Activated CD8-positive, alpha-beta memory T cell treated with anti-CD3 and anti-CD28 coated beads, Interleukin-2, amount 10 ng/mL, durations not matched to agents 7 days and 5 days (primary cell): Measurements from ENCODE around the gene TMED10. TPM values are rescaled to one million over a fixed set of nuclear protein-coding genes. Genes with fewer than 3 reads are reported as not detected.

Experiments used
- ATAC-seq: fragments of 150-1000 bp; cut with Tn5 transposase; one replicate; pipeline ENCODE4 v1.10.0; 2021; ENCODE audit warnings: moderate library complexity
- CTCF ChIA-PET: fragments of 350-600 bp; sonication (Branson Sonifier 250); formaldehyde crosslinking; loops from one replicate; lab custom pipeline; 2021; ENCODE audit warnings: antibody characterized with exemption; lab: Charles Lee
- DNase-seq: peaks from one replicate; pipeline ENCODE4 v3.0.0-alpha.2; 2020
- H3K27ac Mint-ChIP-seq: one replicate; pipeline ENCODE4 v1.8.0; 2021; ENCODE audit warnings: mild to moderate bottlenecking, mixed read lengths
- H3K27me3 Mint-ChIP-seq: one replicate; pipeline ENCODE4 v1.8.0; 2021; ENCODE audit warnings: mixed read lengths
- H3K36me3 Mint-ChIP-seq: one replicate; pipeline ENCODE4 v1.8.0; 2021; ENCODE audit warnings: mild to moderate bottlenecking, mixed read lengths
- H3K4me1 Mint-ChIP-seq: one replicate; pipeline ENCODE4 v1.8.0; 2021; ENCODE audit warnings: mixed read lengths
- H3K4me3 Mint-ChIP-seq: one replicate; pipeline ENCODE4 v1.8.0; 2021; ENCODE audit warnings: mild to moderate bottlenecking, moderate library complexity, mixed read lengths
- H3K9me3 Mint-ChIP-seq: one replicate; pipeline ENCODE4 v1.8.0; 2022; ENCODE audit warnings: low read depth, mixed read lengths
- total RNA-seq, 2 experiments: library from RNA; stranded (reverse); gene quantifications; one replicate each; pipeline ENCODE4 v1.2.3, GENCODE V29; 2021

TMED10 gene
- total RNA-seq, 2 experiments from 2014 or later: 129 to 166 TPM

DNA sequence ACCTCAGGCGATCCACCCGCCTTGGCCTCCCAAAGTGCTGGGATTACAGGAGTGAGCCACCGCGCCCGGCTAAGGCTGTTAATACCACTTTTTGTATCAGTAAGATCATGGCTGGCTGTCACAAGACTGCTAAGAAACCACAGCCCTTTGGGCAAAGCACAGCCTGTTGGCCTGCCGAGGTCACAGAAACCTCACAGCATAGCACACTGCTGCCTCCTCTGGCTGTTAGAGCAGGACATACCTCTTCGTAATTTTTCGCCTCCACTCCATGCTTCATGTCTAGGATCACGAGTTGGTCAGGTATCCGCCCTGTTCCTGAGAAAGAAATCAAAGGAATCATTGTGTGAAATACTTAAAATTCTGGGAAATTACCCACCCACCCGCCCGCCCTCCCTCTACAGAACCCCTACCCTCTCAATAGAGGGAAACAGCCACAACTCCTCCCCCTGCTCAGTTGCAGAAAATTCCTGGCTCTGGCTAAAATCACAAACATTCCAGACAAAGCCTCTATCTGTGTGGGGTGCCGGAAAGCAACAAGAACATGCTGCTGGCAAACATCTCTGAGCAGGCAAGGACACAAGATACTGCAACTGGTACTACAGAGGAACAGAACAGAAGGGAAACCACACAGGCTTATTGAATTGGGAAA lies 28.9 kb downstream of the TMED10 start:
- CTCF ChIA-PET: interaction anchor here (0.7 to 0.8 kb wide), 3 partner anchors 70 to 263 kb away, joined by 3 to 4 read pairs (median 4); no protein-coding TSS in a partner anchor

DNA sequence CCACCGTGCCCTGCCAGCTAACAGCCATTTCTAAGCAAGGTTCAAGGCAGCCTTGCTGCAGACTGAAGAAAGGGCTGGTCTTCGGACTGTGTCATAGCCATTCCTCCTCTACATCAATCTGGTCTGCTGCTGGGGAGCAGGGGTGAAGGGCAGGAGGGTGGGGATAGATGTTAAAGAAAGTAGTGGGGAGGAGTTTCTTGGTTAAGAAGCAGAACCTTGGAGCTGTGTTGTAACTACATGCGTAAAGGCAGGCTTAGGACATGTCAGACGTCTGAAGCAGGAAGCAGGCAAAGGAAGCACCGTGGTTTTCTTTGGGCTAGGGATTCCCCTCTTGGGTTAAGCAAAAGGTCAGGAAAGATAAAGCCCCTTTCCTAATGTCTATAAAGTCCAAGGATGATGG lies 31.5 kb downstream of the TMED10 start:
- Mint-ChIP-seq H3K27ac (no peak overlapping the region), H3K27me3 (no peaks in the 10 kb centered on the region), H3K4me1 (peaks cover 49% of the 10 kb centered on the region), H3K36me3 (peaks cover 28% of the 10 kb centered on the region), H3K9me3 (no peaks in the 10 kb centered on the region), H3K4me3 (no peak overlapping the region)
- CTCF ChIA-PET: interaction anchor here (0.7 to 3.6 kb wide), 4 partner anchors 13 to 344 kb away, joined by 4 to 23 read pairs (median 4); no protein-coding TSS in a partner anchor
- no peak for ATAC-seq
- DNase-seq: no peak

More for the DNA sequence above, 28.9 kb downstream of the TMED10 start:
- no peaks in the 10 kb centered on the region for H3K27me3 Mint-ChIP-seq
- H3K4me3 Mint-ChIP-seq: no peak overlapping the region
- H3K9me3 Mint-ChIP-seq: no peaks in the 10 kb centered on the region
- H3K36me3 Mint-ChIP-seq: peaks cover 40% of the 10 kb centered on the region
- H3K4me1 Mint-ChIP-seq: peaks cover 37% of the 10 kb centered on the region
- no peak overlapping the region for H3K27ac Mint-ChIP-seq
- no peak for DNase-seq
- ATAC-seq: peak; percentile 30

DNA sequence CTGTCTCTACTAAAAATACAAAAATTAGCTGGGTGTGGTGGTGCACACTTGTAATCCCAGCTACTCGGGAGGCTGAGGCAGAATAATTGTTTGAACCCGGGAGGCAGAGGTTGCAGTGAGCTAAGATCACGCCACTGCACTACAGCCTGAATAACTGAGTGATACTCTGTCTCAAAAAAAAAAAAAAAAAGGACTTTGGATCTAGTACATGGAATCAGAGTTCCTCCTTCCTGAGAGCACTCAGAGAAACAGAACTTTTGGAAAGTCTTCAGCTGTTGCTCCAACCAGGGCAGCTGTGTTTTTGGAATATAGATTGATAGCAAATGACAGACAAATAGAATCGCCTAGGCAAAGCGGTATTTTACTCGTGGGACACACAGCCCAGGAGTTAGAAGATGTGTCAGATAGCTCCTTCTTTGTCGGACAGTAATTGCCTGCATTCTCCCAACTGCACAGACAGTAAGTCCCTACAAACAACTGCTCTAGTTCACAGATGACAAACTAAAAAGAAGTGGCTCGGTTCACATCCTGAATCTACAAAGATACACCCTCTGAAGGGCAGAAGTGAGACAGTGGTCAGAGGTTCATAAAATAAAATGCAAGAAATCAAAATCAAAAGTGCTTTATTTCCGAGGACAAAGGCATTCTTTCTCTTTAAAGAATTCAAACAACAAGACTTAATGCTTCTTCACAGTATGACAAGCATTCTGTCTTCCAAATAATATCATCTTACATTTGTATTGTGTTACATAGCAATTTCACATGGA lies 32.5 kb downstream of the TMED10 start:
- peaks cover 59% of the 10 kb centered on the region for H3K4me1 Mint-ChIP-seq
- H3K9me3 Mint-ChIP-seq: no peaks in the 10 kb centered on the region
- DNase-seq: no peak
- CTCF ChIA-PET: interaction anchor here (1.1 to 3.6 kb wide), 4 partner anchors 11 to 152 kb away, joined by 3 to 23 read pairs (median 4); no protein-coding TSS in a partner anchor
- ATAC-seq: no peak
- H3K36me3 Mint-ChIP-seq: peaks cover 23% of the 10 kb centered on the region
- H3K4me3 Mint-ChIP-seq: no peak overlapping the region
- H3K27ac Mint-ChIP-seq: no peak overlapping the region
- no peaks in the 10 kb centered on the region for H3K27me3 Mint-ChIP-seq

DNA sequence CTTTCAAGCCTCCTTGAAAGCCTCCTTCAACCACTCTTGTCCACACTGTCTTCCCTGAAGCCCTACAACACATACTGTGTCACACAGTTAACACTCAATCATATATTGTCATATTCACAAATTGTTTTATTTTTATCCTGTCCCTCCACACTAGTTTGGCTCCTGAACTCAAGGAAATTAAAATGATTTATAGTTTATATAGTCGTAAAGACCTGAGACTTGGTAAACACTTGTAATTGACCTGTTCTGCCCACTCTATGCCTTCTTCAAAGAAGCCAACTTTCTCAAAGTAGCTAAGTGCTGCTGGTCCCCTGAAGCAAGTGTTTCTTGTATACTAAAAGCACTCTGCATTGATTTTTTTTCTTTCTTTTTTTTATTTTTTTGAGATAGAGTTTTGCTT lies 33.9 kb downstream of the TMED10 start:
- no peak for ATAC-seq
- Mint-ChIP-seq H3K27ac (peak overlapping the region; percentile 41), H3K36me3 (peaks cover 26% of the 10 kb centered on the region)

DNA sequence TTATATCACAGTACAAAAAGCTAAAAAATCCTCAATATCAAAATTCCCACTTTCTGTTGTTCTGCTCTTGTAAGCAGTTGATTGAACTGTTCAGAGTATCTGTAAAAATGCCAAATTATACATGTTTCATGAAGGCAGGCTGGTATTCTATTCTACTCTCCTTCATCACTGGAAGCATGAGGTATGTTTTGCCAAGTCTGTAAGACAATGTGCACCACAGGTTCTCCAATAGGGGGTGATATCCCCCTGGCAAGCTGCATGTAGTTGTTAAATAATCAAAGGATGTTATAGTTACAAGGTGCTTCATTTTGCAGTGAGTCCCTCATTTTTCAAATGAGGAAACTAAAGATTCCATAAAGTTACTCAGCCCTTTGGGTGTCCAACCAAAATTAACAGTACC lies 34.4 kb downstream of the TMED10 start:
- Mint-ChIP-seq H3K9me3 (no peaks in the 10 kb centered on the region), H3K4me1 (peaks cover 62% of the 10 kb centered on the region), H3K27me3 (no peaks in the 10 kb centered on the region), H3K4me3 (no peak overlapping the region), H3K27ac (peak overlapping the region; percentile 20), H3K36me3 (peaks cover 25% of the 10 kb centered on the region)
- CTCF ChIA-PET: interaction anchor here (0.8 to 9.0 kb wide), 9 partner anchors 10 to 419 kb away, joined by 4 to 138 read pairs (median 5); partner anchors contain the start of gene NEK9
- ATAC-seq: peak; percentile 52
- DNase-seq: peak; percentile 47

More for the DNA sequence above, 33.9 kb downstream of the TMED10 start:
- Mint-ChIP-seq H3K4me3 (no peak overlapping the region), H3K4me1 (peaks cover 65% of the 10 kb centered on the region), H3K27me3 (no peaks in the 10 kb centered on the region), H3K9me3 (no peaks in the 10 kb centered on the region)
- CTCF ChIA-PET: interaction anchor here (0.9 to 3.6 kb wide), 7 partner anchors 11 to 158 kb away, joined by 4 to 23 read pairs (median 5); no protein-coding TSS in a partner anchor
- no peak for DNase-seq

DNA sequence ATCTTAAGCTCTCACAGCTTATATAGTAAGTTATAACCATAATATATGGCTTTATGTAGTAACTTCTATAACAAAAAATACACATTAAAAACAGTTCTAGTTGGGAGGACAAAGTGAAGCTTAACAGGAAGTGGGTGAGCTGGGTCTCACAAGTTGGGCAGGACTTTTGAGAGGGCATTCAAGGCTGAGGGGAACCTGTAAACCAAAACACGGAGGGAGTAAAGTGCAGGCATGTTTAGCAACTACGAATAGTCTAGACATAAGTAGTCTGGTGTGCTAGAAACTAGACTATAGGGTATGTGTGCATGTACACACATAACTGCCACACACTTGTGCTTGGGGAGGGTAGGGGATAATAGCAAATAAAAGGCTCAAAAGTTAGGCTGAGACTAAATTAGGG lies 35.4 kb downstream of the TMED10 start:
- no peaks in the 10 kb centered on the region for H3K27me3 Mint-ChIP-seq
- H3K4me1 Mint-ChIP-seq: peaks cover 53% of the 10 kb centered on the region
- peak overlapping the region; percentile 3 for H3K4me3 Mint-ChIP-seq
- H3K36me3 Mint-ChIP-seq: peaks cover 18% of the 10 kb centered on the region
- CTCF ChIA-PET: interaction anchor here (1.3 to 9.0 kb wide), 10 partner anchors 9 to 420 kb away, joined by 3 to 138 read pairs (median 5); partner anchors contain the start of gene NEK9
- no peaks in the 10 kb centered on the region for H3K9me3 Mint-ChIP-seq
- H3K27ac Mint-ChIP-seq: peak overlapping the region; percentile 38
- ATAC-seq: peak; percentile 52
- DNase-seq: peak; percentile 47

DNA sequence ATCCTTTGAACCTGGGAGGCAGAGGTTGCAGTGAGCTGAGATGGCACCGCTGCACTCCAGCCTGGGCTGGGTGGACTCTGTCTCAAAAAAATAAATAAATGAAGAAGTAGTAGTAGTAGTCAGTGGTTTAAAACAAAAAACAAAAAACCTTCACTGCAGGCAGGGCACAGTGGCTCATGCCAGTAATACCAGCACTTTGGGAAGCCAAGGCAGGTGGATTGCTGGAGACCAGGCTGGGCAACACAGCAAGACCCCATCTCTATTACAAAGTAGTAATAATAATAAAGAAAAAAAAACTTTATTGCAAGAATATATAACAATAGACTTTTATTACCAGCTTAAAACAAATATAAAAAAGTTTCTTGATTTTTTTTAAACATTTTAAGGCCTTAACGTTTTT lies 35.8 kb downstream of the TMED10 start:
- peaks cover 52% of the 10 kb centered on the region for H3K4me1 Mint-ChIP-seq
- ATAC-seq: no peak
- H3K27ac Mint-ChIP-seq: no peak overlapping the region
- no peak for DNase-seq
- H3K36me3 Mint-ChIP-seq: peaks cover 18% of the 10 kb centered on the region
- no peaks in the 10 kb centered on the region for H3K27me3 Mint-ChIP-seq
- no peak overlapping the region for H3K4me3 Mint-ChIP-seq
- H3K9me3 Mint-ChIP-seq: no peaks in the 10 kb centered on the region
- CTCF ChIA-PET: interaction anchor here (0.9 to 9.0 kb wide), 9 partner anchors 9 to 421 kb away, joined by 3 to 138 read pairs (median 4); partner anchors contain the start of gene NEK9

DNA sequence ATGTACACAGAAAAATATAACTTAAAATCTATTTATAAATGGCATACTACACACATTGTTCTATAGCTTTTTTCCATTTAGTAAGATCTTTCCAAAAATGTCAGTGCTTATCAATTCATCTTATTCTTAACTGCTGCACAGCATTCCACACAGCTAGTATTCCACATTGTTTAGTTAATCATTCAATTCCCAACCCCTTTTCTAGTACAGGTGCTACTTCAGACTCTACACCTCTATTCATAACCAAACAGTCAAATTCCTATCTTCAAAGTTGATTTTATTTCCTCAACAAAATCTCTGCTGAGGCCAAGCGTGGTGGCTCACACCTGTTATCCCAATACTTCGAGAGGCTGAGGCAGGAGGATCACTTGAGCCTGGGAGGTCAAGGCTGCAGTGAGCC lies 37.2 kb downstream of the TMED10 start:
- Mint-ChIP-seq H3K36me3 (peaks cover 24% of the 10 kb centered on the region), H3K27ac (peak overlapping the region; percentile 7)
- CTCF ChIA-PET: interaction anchor here (0.6 to 9.0 kb wide), 5 partner anchors 9 to 350 kb away, joined by 3 to 138 read pairs (median 3); no protein-coding TSS in a partner anchor

DNA sequence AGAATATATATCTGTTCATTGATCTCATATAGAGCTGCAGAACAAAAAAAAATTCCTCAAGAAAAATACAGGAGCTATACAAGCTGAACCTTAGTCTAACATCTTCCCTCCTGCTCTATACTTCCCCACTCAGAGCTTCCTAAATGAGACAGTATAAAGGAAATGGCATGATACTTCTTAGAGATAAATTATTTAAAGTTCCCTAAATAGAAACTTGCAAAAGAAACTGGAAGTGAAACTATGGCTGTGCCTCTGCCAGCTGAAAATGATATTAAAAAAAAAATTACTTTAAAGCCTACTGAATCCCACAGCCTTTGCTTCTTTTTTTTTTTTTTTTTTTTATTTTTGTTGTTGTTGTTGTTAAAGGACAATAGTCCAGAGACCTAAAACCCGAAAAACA lies 37.9 kb downstream of the TMED10 start:
- Mint-ChIP-seq H3K27me3 (no peaks in the 10 kb centered on the region), H3K9me3 (no peaks in the 10 kb centered on the region), H3K27ac (peak overlapping the region; percentile 58), H3K4me1 (peaks cover 35% of the 10 kb centered on the region), H3K4me3 (peak overlapping the region; percentile 31), H3K36me3 (peaks cover 27% of the 10 kb centered on the region)
- CTCF ChIA-PET: interaction anchor here (0.6 to 9.0 kb wide), 8 partner anchors 9 to 439 kb away, joined by 3 to 138 read pairs (median 3); no protein-coding TSS in a partner anchor
- peak; percentile 69 for ATAC-seq
- no peak for DNase-seq

More for the DNA sequence above, 37.2 kb downstream of the TMED10 start:
- H3K4me3 Mint-ChIP-seq: peak overlapping the region; percentile 4
- H3K9me3 Mint-ChIP-seq: no peaks in the 10 kb centered on the region
- ATAC-seq (no peak), DNase-seq (no peak)
- H3K27me3 Mint-ChIP-seq: no peaks in the 10 kb centered on the region
- H3K4me1 Mint-ChIP-seq: peaks cover 39% of the 10 kb centered on the region

DNA sequence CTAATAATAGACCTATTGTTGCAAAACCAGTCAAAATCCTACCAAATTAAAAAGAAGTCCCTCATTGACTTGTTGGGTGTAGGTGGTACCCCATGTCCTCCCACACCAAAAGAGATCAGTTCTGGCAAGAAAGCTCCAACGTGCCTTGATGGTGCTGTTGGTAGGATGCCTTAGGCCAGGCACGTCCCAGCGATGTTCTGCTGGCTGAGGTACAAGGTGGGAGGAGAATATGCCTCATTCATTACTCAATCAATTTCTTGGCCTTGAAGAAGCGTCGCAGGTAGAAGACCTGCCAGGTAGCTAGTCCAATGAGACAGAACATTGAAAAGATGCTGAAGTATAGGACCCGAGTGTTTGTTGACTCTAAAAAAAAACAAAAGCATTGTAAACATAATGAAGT lies 41.8 kb downstream of the TMED10 start:
- Mint-ChIP-seq H3K27me3 (no peaks in the 10 kb centered on the region), H3K27ac (no peak overlapping the region), H3K36me3 (peaks cover 34% of the 10 kb centered on the region), H3K9me3 (no peaks in the 10 kb centered on the region), H3K4me1 (peaks cover 25% of the 10 kb centered on the region), H3K4me3 (no peak overlapping the region)
- no peak for ATAC-seq
- CTCF ChIA-PET: interaction anchor here (0.7 to 9.0 kb wide), 3 partner anchors 164 to 1894 kb away, joined by 3 to 138 read pairs (median 16); no protein-coding TSS in a partner anchor
- DNase-seq: no peak

DNA sequence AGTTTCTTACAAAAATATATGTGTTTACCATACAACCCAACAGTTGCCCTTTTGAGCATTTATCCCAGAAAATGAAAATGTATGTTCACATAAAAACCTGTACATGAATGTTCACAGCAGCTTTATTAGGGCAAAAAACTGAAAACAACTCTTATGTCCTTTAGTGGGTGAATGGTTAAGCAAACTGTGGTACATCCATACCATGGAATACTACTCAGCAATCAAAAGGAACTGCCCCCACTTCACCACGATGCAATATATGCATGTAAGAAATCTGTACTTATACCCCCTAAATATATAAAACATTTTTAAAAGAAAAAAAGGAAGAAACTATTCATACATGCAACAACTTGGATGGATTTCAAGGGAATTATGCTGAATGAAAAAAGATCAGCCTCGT lies 42.8 kb downstream of the TMED10 start:
- Mint-ChIP-seq H3K36me3 (peaks cover 35% of the 10 kb centered on the region), H3K4me3 (no peak overlapping the region), H3K27me3 (no peaks in the 10 kb centered on the region), H3K4me1 (peaks cover 20% of the 10 kb centered on the region), H3K9me3 (no peaks in the 10 kb centered on the region), H3K27ac (no peak overlapping the region)
- ATAC-seq: no peak
- no peak for DNase-seq
- CTCF ChIA-PET: interaction anchor here (5.3 to 9.0 kb wide), 2 partner anchors 165 to 170 kb away, joined by 16 to 138 read pairs; no protein-coding TSS in a partner anchor

DNA sequence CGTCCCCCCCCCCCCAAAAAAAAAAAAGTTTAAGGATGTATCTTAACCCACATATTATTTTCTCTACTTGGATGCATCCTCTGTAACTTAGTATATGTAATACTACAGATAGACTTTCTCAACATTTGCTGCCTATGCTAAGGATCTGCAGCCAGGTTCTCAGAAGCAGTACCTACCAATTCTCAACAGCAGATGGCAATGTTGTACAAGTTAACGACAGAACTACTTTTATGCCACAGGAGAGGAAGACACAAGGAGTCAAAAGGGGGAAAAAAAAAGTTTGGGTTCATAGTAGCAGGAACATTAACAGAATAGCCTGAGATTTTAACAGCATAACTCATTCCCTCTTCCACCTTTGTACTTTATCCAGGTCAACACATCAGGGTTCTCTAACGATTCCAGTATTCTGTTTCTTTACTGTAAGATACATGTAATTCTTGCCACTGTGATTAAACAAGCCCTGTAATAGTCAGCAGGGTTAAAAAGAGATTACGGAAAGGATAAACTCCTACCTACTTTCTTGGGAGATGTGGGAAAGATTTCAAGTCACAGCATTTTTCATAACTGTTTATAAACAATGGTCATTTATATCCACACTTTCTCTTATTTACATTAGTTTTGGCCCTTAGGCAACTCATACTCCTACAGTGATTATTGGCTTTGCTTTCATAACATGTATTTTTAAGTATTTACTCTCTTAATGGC lies 43.9 kb downstream of the TMED10 start:
- ATAC-seq (peak; percentile 76), DNase-seq (peak; percentile 55)
- Mint-ChIP-seq H3K4me1 (peaks cover 22% of the 10 kb centered on the region), H3K4me3 (no peak overlapping the region), H3K9me3 (no peaks in the 10 kb centered on the region), H3K27me3 (no peaks in the 10 kb centered on the region), H3K27ac (no peak overlapping the region), H3K36me3 (peaks cover 36% of the 10 kb centered on the region)
- CTCF ChIA-PET: interaction anchor here (0.7 to 8.5 kb wide), 11 partner anchors 8 to 363 kb away, joined by 3 to 216 read pairs (median 4); no protein-coding TSS in a partner anchor
